Nephron progenitor cell (in vitro differentiated cells): ENCODE measurements around the gene SAXO1.

Experiments used
- DNase-seq: peaks from one replicate; pipeline ENCODE4 v3.0.0; 2021
- H3K27ac Mint-ChIP-seq: 2 replicates; pipeline ENCODE4 v1.8.0; 2021; ENCODE audit warnings: mild to moderate bottlenecking, moderate library complexity, mixed read lengths
- H3K27me3 Mint-ChIP-seq: 2 replicates; pipeline ENCODE4 v1.8.0; 2021; ENCODE audit warnings: mild to moderate bottlenecking, low read depth, mixed read lengths; ENCODE audit not compliant: poor library complexity
- H3K36me3 Mint-ChIP-seq: 2 replicates; pipeline ENCODE4 v1.8.0; 2021; ENCODE audit warnings: low read depth, mixed read lengths
- H3K4me1 Mint-ChIP-seq: 2 replicates; pipeline ENCODE4 v1.8.0; 2021; ENCODE audit warnings: mixed read lengths
- H3K4me3 Mint-ChIP-seq: 2 replicates; pipeline ENCODE4 v1.8.0; 2021; ENCODE audit warnings: mild to moderate bottlenecking, moderate library complexity, mixed read lengths
- H3K9me3 Mint-ChIP-seq: 2 replicates; pipeline ENCODE4 v1.8.0; 2021; ENCODE audit warnings: mild to moderate bottlenecking, moderate library complexity, mixed read lengths
- CTCF ChIP-seq: fragments of 200-600 bp; sonication (generic); IDR thresholded peaks from 2 replicates; pipeline ENCODE4 v1.5.0; 2021; ENCODE audit warnings: antibody characterized with exemption

SAXO1 gene

GRCh38 chr9:18893491-18893890 lies 139.5 kb downstream of the SAXO1 start:
- Mint-ChIP-seq H3K27ac (no peak overlapping the region), H3K4me1 (peaks cover 34% of the 10 kb centered on the region), H3K36me3 (peaks cover 34% of the 10 kb centered on the region), H3K4me3 (no peak overlapping the region), H3K27me3 (no peaks in the 10 kb centered on the region), H3K9me3 (peaks cover 62% of the 10 kb centered on the region)
- TF ChIP-seq CTCF, result no peak
- no peak for DNase-seq

GRCh38 chr9:18893046-18893445 lies 140.0 kb downstream of the SAXO1 start:
- Mint-ChIP-seq H3K9me3 (peaks cover 58% of the 10 kb centered on the region), H3K4me1 (peaks cover 38% of the 10 kb centered on the region), H3K27me3 (no peaks in the 10 kb centered on the region), H3K4me3 (no peak overlapping the region), H3K36me3 (peaks cover 29% of the 10 kb centered on the region), H3K27ac (no peak overlapping the region)
- DNase-seq, result no peak
- no peak for TF ChIP-seq CTCF

- peaks cover 28% of the 10 kb centered on the region for H3K36me3 Mint-ChIP-seq
- no peak for DNase-seq
- TF ChIP-seq CTCF, result no peak
- peaks cover 48% of the 10 kb centered on the region for H3K9me3 Mint-ChIP-seq
- H3K4me1 Mint-ChIP-seq, result peaks cover 43% of the 10 kb centered on the region
- H3K27me3 Mint-ChIP-seq, result no peaks in the 10 kb centered on the region
- no peak overlapping the region for H3K27ac Mint-ChIP-seq
- no peak overlapping the region for H3K4me3 Mint-ChIP-seq
Observed at GRCh38 chr9:18891946-18892670, 140.9 kb downstream of the SAXO1 start.

GRCh38 chr9:18890372-18890771 lies 142.6 kb downstream of the SAXO1 start:
- TF ChIP-seq CTCF, result no peak
- DNase-seq, result no peak
- Mint-ChIP-seq H3K36me3 (peaks cover 18% of the 10 kb centered on the region), H3K4me1 (peaks cover 43% of the 10 kb centered on the region), H3K9me3 (peaks cover 34% of the 10 kb centered on the region), H3K27ac (no peak overlapping the region), H3K27me3 (no peaks in the 10 kb centered on the region), H3K4me3 (no peak overlapping the region)

GRCh38 chr9:18889550-18889949 lies 143.5 kb downstream of the SAXO1 start:
- TF ChIP-seq CTCF, result no peak
- Mint-ChIP-seq H3K36me3 (peaks cover 19% of the 10 kb centered on the region), H3K9me3 (peaks cover 33% of the 10 kb centered on the region), H3K4me1 (peaks cover 43% of the 10 kb centered on the region), H3K4me3 (peak overlapping the region; percentile 26), H3K27me3 (no peaks in the 10 kb centered on the region), H3K27ac (peak overlapping the region; percentile 68)
- DNase-seq, result no peak

- H3K4me3 Mint-ChIP-seq, result no peak overlapping the region
- no peak for TF ChIP-seq CTCF
- DNase-seq, result no peak
- peaks cover 20% of the 10 kb centered on the region for H3K36me3 Mint-ChIP-seq
- peak overlapping the region; percentile 84 for H3K27ac Mint-ChIP-seq
- H3K4me1 Mint-ChIP-seq, result peaks cover 43% of the 10 kb centered on the region
- H3K9me3 Mint-ChIP-seq, result peaks cover 35% of the 10 kb centered on the region
- no peaks in the 10 kb centered on the region for H3K27me3 Mint-ChIP-seq
Observed at GRCh38 chr9:18888290-18888689, 144.7 kb downstream of the SAXO1 start.
